Peyer's patch (tissue), 4 donors: Measurements from ENCODE around the gene ELOVL7. TPM values are rescaled to one million over a fixed set of nuclear protein-coding genes. Genes with fewer than 3 reads are reported as not detected.

Experiments used
- DNase-seq, 3 donors: peaks; one replicate each; pipeline ENCODE4 v3.0.0-alpha.2; 2017 to 2019
- H3K27ac ChIP-seq, 4 donors: fragments of 200-600 bp; sonication (generic); one replicate each; pipeline ENCODE4 v1.5.1; 2016 to 2019
- H3K27me3 ChIP-seq, 2 donors: fragments of 200-600 bp; sonication (generic); one replicate each; pipeline ENCODE4 v1.5.1; 2019
- H3K36me3 ChIP-seq, 3 donors: fragments of 200-600 bp; sonication (generic); one replicate each; pipeline ENCODE4 v1.5.1; 2016 to 2019
- H3K4me1 ChIP-seq, 4 donors: fragments of 200-600 bp; sonication (generic); one replicate each; pipeline ENCODE4 v1.5.1; 2016 to 2019
- H3K4me3 ChIP-seq, 4 donors: fragments of 200-600 bp; sonication (generic); 1 replicate in 3 of 4; 2 replicates in 1 of 4; pipeline ENCODE4 v1.5.1; 2016 to 2019; ENCODE audit warnings: mild to moderate bottlenecking in 1 of 4
- H3K9me3 ChIP-seq, 4 donors: fragments of 200-600 bp; sonication (generic); one replicate each; pipeline ENCODE4 v1.5.1; 2016 to 2019; ENCODE audit warnings: mild to moderate bottlenecking in 1 of 4
- CTCF ChIP-seq, 6 experiments: fragments of 450-650 bp in 4 of 6; fragments of 200-600 bp in 2 of 6; sonication (generic) in 1 of 6; IDR thresholded peaks; one replicate each; pipeline ENCODE4 v1.5.1; 2017 to 2019; ENCODE audit warnings: antibody characterized with exemption in 6 of 6, mild to moderate bottlenecking in 3 of 6, moderate library complexity in 1 of 6
- POLR2A ChIP-seq, 2 donors: fragments of 450-650 bp; IDR thresholded peaks; one replicate each; pipeline ENCODE4 v1.5.1; 2017; ENCODE audit warnings: antibody characterized with exemption in 2 of 2, mild to moderate bottlenecking in 2 of 2, moderate library complexity in 2 of 2
- total RNA-seq, 4 donors: library from RNA; depleted of rRNA; stranded (reverse); fragments of >200 nt; gene quantifications; one replicate each; pipeline ENCODE4 v1.1.0, GENCODE V29; 2016

ELOVL7 gene
- 10 to 100 TPM in 3 of 4 donors, 1 to 10 TPM in 1; 5.8 to 77.6 (median 34.3) TPM for total RNA-seq

- Histone ChIP-seq H3K36me3 (no peaks in the 10 kb centered on the region), H3K4me3 (peak within 1 kb of the TSS; percentile 43 to 90 (median 57)), H3K27me3 (no peaks in the 10 kb centered on the region), H3K9me3 (no peaks in the 10 kb centered on the region), H3K4me1 (peaks cover 0 to 7% (median 0%) of the 10 kb centered on the region in 4 donors), H3K27ac (peak within 1 kb of the TSS in 3 of 4 donors; percentile 56 to 71 (median 57))
- TF ChIP-seq POLR2A (IDR thresholded peaks at IDR 0.05) (peak; percentile 89 to 92), CTCF (IDR thresholded peaks at IDR 0.05) (peak in 3 of 6 experiments; percentile 53 to 57 (median 57))
- peak in 2 of 3 donors; percentile 84 to 93 for DNase-seq
Measured at GRCh38 chr5:60843936-60844905, at the start of gene ELOVL7. Gene ELOVL7, minus strand, starts transcription at chr5:60844269. Its CDS starts 56,872 bp downstream, at chr5:60787397.

- Histone ChIP-seq H3K4me3 (no peak overlapping the region), H3K27ac (no peak overlapping the region), H3K36me3 (peaks cover 0 to 25% (median 0%) of the 10 kb centered on the region in 3 donors), H3K4me1 (no peaks in the 10 kb centered on the region), H3K9me3 (no peaks in the 10 kb centered on the region), H3K27me3 (no peaks in the 10 kb centered on the region)
- no peak for TF ChIP-seq POLR2A (IDR thresholded peaks at IDR 0.05)
- no peak for TF ChIP-seq CTCF (IDR thresholded peaks at IDR 0.05)
- no peak for DNase-seq
Measured at GRCh38 chr5:60893521-60893920, 49.5 kb upstream of the ELOVL7 start.

GRCh38 chr5:60891667-60892066, 47.6 kb upstream of the ELOVL7 start:
- H3K4me3 ChIP-seq: no peak overlapping the region
- no peaks in the 10 kb centered on the region for H3K4me1 ChIP-seq
- TF ChIP-seq CTCF (IDR thresholded peaks at IDR 0.05) (no peak), POLR2A (IDR thresholded peaks at IDR 0.05) (no peak)

GRCh38 chr5:60888359-60889061, 44.4 kb upstream of the ELOVL7 start:
- Histone ChIP-seq H3K27me3 (no peaks in the 10 kb centered on the region), H3K36me3 (peaks cover 0 to 8% (median 0%) of the 10 kb centered on the region in 3 donors), H3K4me1 (no peaks in the 10 kb centered on the region), H3K4me3 (no peak overlapping the region), H3K9me3 (no peaks in the 10 kb centered on the region), H3K27ac (no peak overlapping the region)
- DNase-seq: no peak
- TF ChIP-seq CTCF (IDR thresholded peaks at IDR 0.05): no peak
- TF ChIP-seq POLR2A (IDR thresholded peaks at IDR 0.05): no peak

More at GRCh38 chr5:60891667-60892066, 47.6 kb upstream of the ELOVL7 start:
- H3K9me3 ChIP-seq: no peaks in the 10 kb centered on the region
- no peak overlapping the region for H3K27ac ChIP-seq
- DNase-seq: no peak
- no peaks in the 10 kb centered on the region for H3K27me3 ChIP-seq
- H3K36me3 ChIP-seq: peaks cover 0 to 14% (median 0%) of the 10 kb centered on the region in 3 donors

GRCh38 chr5:60887746-60888145, 43.7 kb upstream of the ELOVL7 start:
- no peaks in the 10 kb centered on the region for H3K9me3 ChIP-seq
- no peaks in the 10 kb centered on the region for H3K4me1 ChIP-seq
- no peaks in the 10 kb centered on the region for H3K27me3 ChIP-seq
- TF ChIP-seq CTCF (IDR thresholded peaks at IDR 0.05) (no peak), POLR2A (IDR thresholded peaks at IDR 0.05) (no peak)
- H3K27ac ChIP-seq: no peak overlapping the region
- H3K4me3 ChIP-seq: no peak overlapping the region
- DNase-seq: no peak
- H3K36me3 ChIP-seq: peaks cover 0 to 1% (median 0%) of the 10 kb centered on the region in 3 donors
